GM23248 (cell line): ENCODE data around the gene SHISA9. TPM values are rescaled to one million over a fixed set of nuclear protein-coding genes. Genes with fewer than 3 reads are reported as not detected.
A peak's percentile ranks its signal among the peaks of the same experiment; 100 is the strongest.
"Not testable (repeated sequence)": the region's sequence is repeated elsewhere in the genome, so short reads cannot be mapped to it uniquely, and the experiment has no call there.

Experiments used
- DNase-seq: peaks from one replicate; pipeline ENCODE4 v3.0.0-alpha.2; 2015
- H2AFZ ChIP-seq: fragments of 200-600 bp; sonication (generic); 2 replicates; pipeline ENCODE4 v1.6.1; 2016; ENCODE audit warnings: antibody characterized with exemption
- H3F3A ChIP-seq: fragments of 200-600 bp; sonication (generic); 2 replicates; pipeline ENCODE4 v1.6.1; 2016; ENCODE audit warnings: mild to moderate bottlenecking, antibody characterized with exemption, mixed run types; ENCODE audit not compliant: insufficient read depth
- H3K27ac ChIP-seq: fragments of 200-600 bp; sonication (generic); 2 replicates; pipeline ENCODE4 v1.5.1; 2016; ENCODE audit warnings: mild to moderate bottlenecking
- H3K27me3 ChIP-seq: fragments of 200-600 bp; sonication (generic); replicated peaks from 2 replicates; pipeline ENCODE4 v1.6.1; 2016; ENCODE audit warnings: mild to moderate bottlenecking; ENCODE audit not compliant: insufficient read depth
- H3K36me3 ChIP-seq: fragments of 200-600 bp; sonication (generic); 2 replicates; pipeline ENCODE4 v1.6.1; 2016; ENCODE audit warnings: low read depth, mild to moderate bottlenecking
- H3K4me1 ChIP-seq: fragments of 200-600 bp; sonication (generic); 2 replicates; pipeline ENCODE4 v1.6.1; 2016; ENCODE audit warnings: mild to moderate bottlenecking; ENCODE audit not compliant: insufficient read depth
- H3K4me2 ChIP-seq: fragments of 200-600 bp; sonication (generic); one replicate; pipeline ENCODE4 v1.6.1; 2016; ENCODE audit warnings: mild to moderate bottlenecking; ENCODE audit not compliant: unreplicated experiment
- H3K4me3 ChIP-seq: fragments of 200-600 bp; sonication (generic); 2 replicates; pipeline ENCODE4 v1.5.1; 2016; ENCODE audit warnings: mild to moderate bottlenecking
- H3K79me2 ChIP-seq: fragments of 200-600 bp; sonication (generic); 2 replicates; pipeline ENCODE4 v1.6.1; 2016; ENCODE audit warnings: mild to moderate bottlenecking; ENCODE audit not compliant: insufficient read depth
- H3K9ac ChIP-seq: fragments of 200-600 bp; sonication (generic); 2 replicates; pipeline ENCODE4 v1.6.1; 2016; ENCODE audit warnings: mild to moderate bottlenecking
- H3K9me2 ChIP-seq: fragments of 200-600 bp; sonication (generic); 2 replicates; pipeline ENCODE4 v1.6.1; 2016; ENCODE audit warnings: mixed run types, mild to moderate bottlenecking, moderate library complexity; ENCODE audit not compliant: insufficient read depth
- H3K9me3 ChIP-seq: fragments of 200-600 bp; sonication (generic); one replicate; pipeline ENCODE4 v1.6.1; 2017; ENCODE audit warnings: low read depth
- H4K20me1 ChIP-seq: fragments of 200-600 bp; sonication (generic); 2 replicates; pipeline ENCODE4 v1.6.0; 2016; ENCODE audit not compliant: insufficient read depth
- EZH2 ChIP-seq: fragments of 200-600 bp; sonication (generic); IDR thresholded peaks from 2 replicates; pipeline ENCODE4 v1.6.1; 2018; ENCODE audit warnings: antibody characterized with exemption, mild to moderate bottlenecking; ENCODE audit not compliant: insufficient read depth, poor library complexity, severe bottlenecking
- EZH2phosphoT487 ChIP-seq: fragments of 200-600 bp; sonication (generic); IDR thresholded peaks from 2 replicates; pipeline ENCODE4 v1.6.1; 2018; ENCODE audit warnings: antibody characterized with exemption, moderate library complexity, mild to moderate bottlenecking, low read depth; ENCODE audit not compliant: insufficient read depth
- WGBS, 2 experiments: methylation state at CpG; one replicate each; pipeline ENCODE4 v1.1.6; 2015 to 2017; ENCODE audit warnings: low lambda C conversion rate in 2 of 2, low coverage in 1 of 2; ENCODE audit errors: missing lambda C conversion rate in 2 of 2; 5-methylcytosine and 5-hydroxymethylcytosine counted together
- in situ Hi-C: fragments of 300-500 bp; cut with MboI; formaldehyde crosslinking; loops from 2 replicates; pipeline ENCODE4 v1.15.0; 2020
- polyA plus RNA-seq: library from polyadenylated mRNA; unstranded; fragments of >200 nt; fragmentation: Nextera tagmentation; extraction: Ambion mirVana; gene quantifications from 2 replicates; pipeline ENCODE4 v1.2.1, GENCODE V29; 2016
- total RNA-seq: library from RNA; depleted of rRNA; stranded (reverse); fragments of >200 nt; shearing (Covaris generic); gene quantifications from 2 replicates; pipeline ENCODE4 v1.2.3, GENCODE V29; 2014

SHISA9 gene
- total and polyA plus RNA-seq, 2 experiments from 2014 or later = not detected

GRCh38 chr16:12907670-12908233 is 6.4 kb downstream of the SHISA9 start:
- 13 to 15% methylated on average over 5 of the region's 5 CpGs for WGBS, 2 experiments
- no peaks in the 10 kb centered on the region for H3K9me3 ChIP-seq
- no peaks in the 10 kb centered on the region for H4K20me1 ChIP-seq
- no peak overlapping the region for H3K27ac ChIP-seq
- no peaks in the 10 kb centered on the region for H3K9me2 ChIP-seq
- TF ChIP-seq EZH2 = no peak
- no peak for TF ChIP-seq EZH2phosphoT487
- H2AFZ ChIP-seq = no peak overlapping the region
- no peaks in the 10 kb centered on the region for H3K4me1 ChIP-seq
- H3K9ac ChIP-seq = no peak overlapping the region
- peak; percentile 23 for DNase-seq
- no peak overlapping the region for H3K4me3 ChIP-seq
- H3K27me3 ChIP-seq = peaks cover 25% of the 10 kb centered on the region
- no peaks in the 10 kb centered on the region for H3K79me2 ChIP-seq
- no peaks in the 10 kb centered on the region for H3K36me3 ChIP-seq
- in situ Hi-C loops = no loop called here
- H3F3A ChIP-seq = no peaks in the 10 kb centered on the region
- H3K4me2 ChIP-seq = no peak overlapping the region

GRCh38 chr16:12917246-12917645 is 15.8 kb downstream of the SHISA9 start:
- no peak overlapping the region for H2AFZ ChIP-seq
- no peaks in the 10 kb centered on the region for H3K9me3 ChIP-seq
- no peaks in the 10 kb centered on the region for H3K79me2 ChIP-seq
- in situ Hi-C loops = no loop called here
- no peak overlapping the region for H3K27ac ChIP-seq
- no peaks in the 10 kb centered on the region for H3K9me2 ChIP-seq
- no peaks in the 10 kb centered on the region for H3F3A ChIP-seq
- WGBS, 2 experiments = 17 to 18% methylated on average over 5 of the region's 5 CpGs
- H3K36me3 ChIP-seq = no peaks in the 10 kb centered on the region
- no peak overlapping the region for H3K9ac ChIP-seq
- H3K4me1 ChIP-seq = no peaks in the 10 kb centered on the region
- H4K20me1 ChIP-seq = no peaks in the 10 kb centered on the region
- no peaks in the 10 kb centered on the region for H3K27me3 ChIP-seq
- no peak for DNase-seq
- H3K4me2 ChIP-seq = no peak overlapping the region
- TF ChIP-seq EZH2 = no peak
- TF ChIP-seq EZH2phosphoT487 = no peak
- no peak overlapping the region for H3K4me3 ChIP-seq

- no peaks in the 10 kb centered on the region for H3K9me3 ChIP-seq
- no peak overlapping the region for H2AFZ ChIP-seq
- no peaks in the 10 kb centered on the region for H3K36me3 ChIP-seq
- H3K4me1 ChIP-seq = no peaks in the 10 kb centered on the region
- WGBS, 2 experiments = 0% methylated on average over 1 of the region's 1 CpG
- H3K9ac ChIP-seq = no peak overlapping the region
- no peak overlapping the region for H3K27ac ChIP-seq
- no peak for DNase-seq
- no peaks in the 10 kb centered on the region for H3K79me2 ChIP-seq
- in situ Hi-C loops = no loop called here
- no peaks in the 10 kb centered on the region for H4K20me1 ChIP-seq
- no peaks in the 10 kb centered on the region for H3K9me2 ChIP-seq
- TF ChIP-seq EZH2 (no peak), EZH2phosphoT487 (no peak)
- H3F3A ChIP-seq = no peaks in the 10 kb centered on the region
- H3K27me3 ChIP-seq = no peaks in the 10 kb centered on the region
- H3K4me3 ChIP-seq = no peak overlapping the region
- H3K4me2 ChIP-seq = no peak overlapping the region
Observed at GRCh38 chr16:12917653-12918052, 16.3 kb downstream of the SHISA9 start.

GRCh38 chr16:12920739-12921138 is 19.3 kb downstream of the SHISA9 start:
- H3K9me2 ChIP-seq = no peaks in the 10 kb centered on the region
- H3K4me1 ChIP-seq = no peaks in the 10 kb centered on the region
- no peak overlapping the region for H3K27ac ChIP-seq
- no peak overlapping the region for H2AFZ ChIP-seq
- H3K9ac ChIP-seq = no peak overlapping the region
- H3K9me3 ChIP-seq = no peaks in the 10 kb centered on the region
- no peaks in the 10 kb centered on the region for H3K27me3 ChIP-seq
- no peaks in the 10 kb centered on the region for H3K36me3 ChIP-seq
- H3F3A ChIP-seq = no peaks in the 10 kb centered on the region
- no peak overlapping the region for H3K4me2 ChIP-seq
- no peak for TF ChIP-seq EZH2
- no peak for TF ChIP-seq EZH2phosphoT487
- no peaks in the 10 kb centered on the region for H4K20me1 ChIP-seq
- DNase-seq = no peak
- no peak overlapping the region for H3K4me3 ChIP-seq
- in situ Hi-C loops = no loop called here
- WGBS, 2 experiments = 10 to 12% methylated on average over 4 of the region's 4 CpGs
- no peaks in the 10 kb centered on the region for H3K79me2 ChIP-seq

GRCh38 chr16:12923640-12924039 is 22.2 kb downstream of the SHISA9 start:
- DNase-seq, H3K79me2 ChIP-seq, H3K4me3 ChIP-seq, H3K9me3 ChIP-seq, H3K4me1 ChIP-seq, H3K27me3 ChIP-seq, H3K27ac ChIP-seq, H3K4me2 ChIP-seq, H3F3A ChIP-seq, H3K36me3 ChIP-seq, H4K20me1 ChIP-seq, H3K9me2 ChIP-seq, H3K9ac ChIP-seq, in situ Hi-C loops, H2AFZ ChIP-seq: not testable (repeated sequence)
- WGBS, 2 experiments = 39 to 54% methylated on average over 5 to 6 of the region's 6 CpGs
